Lower lobe of right lung (tissue), 2 donors: ENCODE measurements around the gene HDLBP. TPM values are rescaled to one million over a fixed set of nuclear protein-coding genes. Genes with fewer than 3 reads are reported as not detected.
A peak's percentile ranks its signal among the peaks of the same experiment; 100 is the strongest.

Experiments used
- ATAC-seq, 2 donors: fragments of 200-7000 bp; cut with Tn5 transposase; one replicate each; pipeline ENCODE4 v1.9.1; 2020 to 2022; ENCODE audit warnings: mild to moderate bottlenecking in 2 of 2, moderate library complexity in 2 of 2
- DNase-seq: peaks from one replicate; pipeline ENCODE4 v3.0.0-alpha.2; 2020
- H3K27ac ChIP-seq: fragments of 200-600 bp; one replicate; pipeline ENCODE4 v1.8.0; 2022
- H3K27me3 ChIP-seq: fragments of 200-600 bp; one replicate; pipeline ENCODE4 v1.8.0; 2022; ENCODE audit warnings: low read depth
- H3K36me3 ChIP-seq: fragments of 200-600 bp; one replicate; pipeline ENCODE4 v1.8.0; 2022; ENCODE audit warnings: mild to moderate bottlenecking
- H3K4me1 ChIP-seq: fragments of 200-600 bp; one replicate; pipeline ENCODE4 v1.8.0; 2022
- H3K4me3 ChIP-seq: fragments of 200-600 bp; one replicate; pipeline ENCODE4 v1.8.0; 2022; ENCODE audit warnings: mild to moderate bottlenecking
- H3K9me3 ChIP-seq: fragments of 200-600 bp; one replicate; pipeline ENCODE4 v1.8.0; 2022
- CTCF ChIP-seq: fragments of 200-600 bp; IDR thresholded peaks from one replicate; pipeline ENCODE4 v1.8.0; 2022; ENCODE audit warnings: antibody characterized with exemption, mild to moderate bottlenecking
- intact Hi-C: fragments of 100-400 bp; cut with DNase I; formaldehyde crosslinking; loops from one replicate; pipeline ENCODE4 v1.11.0; 2022
- total RNA-seq: library from RNA; stranded (reverse); fragmentation: NEBNext Ultra II Directional; extraction: Animal tissue kit (Norgen Biotek cat#: 25700); gene quantifications from one replicate; pipeline ENCODE4 v1.2.1, GENCODE V29; 2021
- donor health status: DM: no; HTN: yes; CAD: no; lungs with severe emphysema.

Gene HDLBP
- total RNA-seq, 1 donor from 2014 or later, result 387 TPM

GRCh38 chr2:241329669-241330615, 14.5 kb upstream of the HDLBP start:
- TF ChIP-seq CTCF, result no peak
- no peak for DNase-seq
- no peak overlapping the region for H3K4me3 ChIP-seq
- no peaks in the 10 kb centered on the region for H3K27me3 ChIP-seq
- peaks cover 64% of the 10 kb centered on the region for H3K36me3 ChIP-seq
- H3K27ac ChIP-seq, result no peak overlapping the region
- intact Hi-C loops, result no loop called here
- H3K9me3 ChIP-seq, result no peaks in the 10 kb centered on the region
- ATAC-seq, result no peak
- H3K4me1 ChIP-seq, result peaks cover 6% of the 10 kb centered on the region

- no peak for ATAC-seq
Observed at GRCh38 chr2:241325257-241325656, 9.8 kb upstream of the HDLBP start.

GRCh38 chr2:241324775-241325174, 9.3 kb upstream of the HDLBP start:
- DNase-seq, result no peak
- H3K9me3 ChIP-seq, result no peaks in the 10 kb centered on the region
- peak in 1 of 2 donors; percentile 39 for ATAC-seq
- peaks cover 52% of the 10 kb centered on the region for H3K36me3 ChIP-seq
- H3K27ac ChIP-seq, result no peak overlapping the region
- peaks cover 48% of the 10 kb centered on the region for H3K4me1 ChIP-seq
- H3K27me3 ChIP-seq, result no peaks in the 10 kb centered on the region
- intact Hi-C loops, result no loop called here
- no peak for TF ChIP-seq CTCF
- no peak overlapping the region for H3K4me3 ChIP-seq

More at GRCh38 chr2:241325257-241325656, 9.8 kb upstream of the HDLBP start:
- intact Hi-C loops, result no loop called here
- no peak for DNase-seq
- Histone ChIP-seq H3K36me3 (peaks cover 53% of the 10 kb centered on the region), H3K4me1 (peaks cover 43% of the 10 kb centered on the region), H3K9me3 (no peaks in the 10 kb centered on the region), H3K4me3 (no peak overlapping the region), H3K27me3 (no peaks in the 10 kb centered on the region), H3K27ac (no peak overlapping the region)
- TF ChIP-seq CTCF, result no peak

- no peak for ATAC-seq
Observed at GRCh38 chr2:241323778-241324177, 8.3 kb upstream of the HDLBP start.

GRCh38 chr2:241321886-241322285, 6.4 kb upstream of the HDLBP start:
- DNase-seq (no peak), ATAC-seq (no peak)
- Histone ChIP-seq H3K27me3 (no peaks in the 10 kb centered on the region), H3K4me1 (peaks cover 77% of the 10 kb centered on the region), H3K36me3 (peaks cover 25% of the 10 kb centered on the region), H3K27ac (no peak overlapping the region), H3K9me3 (no peaks in the 10 kb centered on the region), H3K4me3 (no peak overlapping the region)
- intact Hi-C loops, result no loop called here
- TF ChIP-seq CTCF, result no peak

More at GRCh38 chr2:241323778-241324177, 8.3 kb upstream of the HDLBP start:
- Histone ChIP-seq H3K36me3 (peaks cover 44% of the 10 kb centered on the region), H3K4me1 (peaks cover 58% of the 10 kb centered on the region), H3K9me3 (no peaks in the 10 kb centered on the region), H3K4me3 (no peak overlapping the region), H3K27ac (no peak overlapping the region), H3K27me3 (no peaks in the 10 kb centered on the region)
- DNase-seq, result no peak
- intact Hi-C loops, result no loop called here
- no peak for TF ChIP-seq CTCF
